GM12892 (cell line): Measurements from ENCODE around the gene MSRB1.
"Not testable (repeated sequence)": the region's sequence is repeated elsewhere in the genome, so short reads cannot be mapped to it uniquely, and the experiment has no call there.

Experiments
- POLR2A ChIP-seq: IDR thresholded peaks from 2 replicates; pipeline ENCODE4 v1.6.1; 2011; ENCODE audit warnings: low read depth, low read length, control low read depth
- TAF1 ChIP-seq: IDR thresholded peaks from 2 replicates; pipeline ENCODE4 v1.6.1; 2011; ENCODE audit warnings: low read depth, mild to moderate bottlenecking, control low read depth, low read length, borderline replicate concordance

- TF ChIP-seq TAF1, POLR2A: not testable (repeated sequence)
These were observed 14.6 kb upstream of the MSRB1 start for GRCh38 chr16:1957434-1958142.
